WTC11 (cell line): ENCODE results near the gene BRAF. TPM values are rescaled to one million over a fixed set of nuclear protein-coding genes. Genes with fewer than 3 reads are reported as not detected.
A peak's percentile ranks its signal among the peaks of the same experiment; 100 is the strongest.

Source experiments
- ATAC-seq: fragments of 200-7000 bp; cut with Tn5 transposase; 2 replicates; pipeline ENCODE4 v1.10.0; 2021; ENCODE audit warnings: mild to moderate bottlenecking, moderate library complexity
- CTCF ChIA-PET: fragments of 300-600 bp; sonication (Branson Sonifier 250); formaldehyde crosslinking; loops from one replicate; lab custom pipeline; 2021; ENCODE audit warnings: antibody characterized with exemption; lab: Charles Lee
- POLR2A ChIA-PET: fragments of 350-600 bp; sonication (Branson Sonifier 250); formaldehyde crosslinking; loops from one replicate; lab custom pipeline; 2021; ENCODE audit warnings: antibody characterized with exemption; lab: Charles Lee
- DNase-seq: peaks from one replicate; pipeline ENCODE4 v3.0.0; 2021; ENCODE audit warnings: low spot score
- H3K27ac Mint-ChIP-seq: 2 replicates; pipeline ENCODE4 v1.8.0; 2021; ENCODE audit warnings: mixed read lengths
- H3K27me3 Mint-ChIP-seq: 2 replicates; pipeline ENCODE4 v1.8.0; 2021; ENCODE audit warnings: low read depth, mild to moderate bottlenecking, moderate library complexity, mixed read lengths
- H3K36me3 Mint-ChIP-seq: 2 replicates; pipeline ENCODE4 v1.8.0; 2021; ENCODE audit warnings: mixed read lengths
- H3K4me1 Mint-ChIP-seq: 2 replicates; pipeline ENCODE4 v1.8.0; 2022; ENCODE audit warnings: mixed read lengths
- H3K4me3 Mint-ChIP-seq: 2 replicates; pipeline ENCODE4 v1.8.0; 2021; ENCODE audit warnings: mild to moderate bottlenecking, moderate library complexity, mixed read lengths
- H3K9me3 Mint-ChIP-seq: 2 replicates; pipeline ENCODE4 v1.8.0; 2021; ENCODE audit warnings: mixed read lengths
- CREB1 ChIP-seq: sonication (generic); formaldehyde crosslinking; IDR thresholded peaks from 2 replicates; pipeline ENCODE4 v1.8.0; 2023; ENCODE audit warnings: mild to moderate bottlenecking, missing genetic modification reagents
- ERG ChIP-seq: fragments of 250-450 bp; sonication (Bioruptor Pico); IDR thresholded peaks from 2 replicates; pipeline ENCODE4 v1.8.0; 2021; ENCODE audit warnings: mild to moderate bottlenecking
- GRHL2 ChIP-seq: fragments of 250-450 bp; sonication (Bioruptor Pico); IDR thresholded peaks from 2 replicates; pipeline ENCODE4 v1.8.0; 2022; ENCODE audit warnings: mild to moderate bottlenecking, moderate library complexity; ENCODE audit not compliant: insufficient replicate concordance, severe bottlenecking
- HMGA2 ChIP-seq: fragments of 250-450 bp; sonication (Bioruptor Pico); IDR thresholded peaks from 2 replicates; pipeline ENCODE4 v1.4.0; 2021; ENCODE audit warnings: mild to moderate bottlenecking, moderate library complexity
- KAT7 ChIP-seq: sonication (generic); formaldehyde crosslinking; IDR thresholded peaks from 2 replicates; pipeline ENCODE4 v1.8.1; 2023; ENCODE audit warnings: missing genetic modification reagents, mild to moderate bottlenecking, borderline replicate concordance
- MAX ChIP-seq: sonication (generic); formaldehyde crosslinking; IDR thresholded peaks from 2 replicates; pipeline ENCODE4 v1.8.0; 2022; ENCODE audit warnings: mild to moderate bottlenecking, missing genetic modification reagents
- OVOL2 ChIP-seq: fragments of 250-450 bp; sonication (Bioruptor Pico); IDR thresholded peaks from 2 replicates; pipeline ENCODE4 v1.9.0; 2021; ENCODE audit warnings: mild to moderate bottlenecking, borderline replicate concordance
- RELA ChIP-seq: sonication (generic); formaldehyde crosslinking; IDR thresholded peaks from 2 replicates; pipeline ENCODE4 v1.8.1; 2022; ENCODE audit warnings: missing genetic modification reagents, mild to moderate bottlenecking, borderline replicate concordance
- SMAD3 ChIP-seq: sonication (generic); formaldehyde crosslinking; IDR thresholded peaks from 2 replicates; pipeline ENCODE4 v1.8.0; 2022; ENCODE audit warnings: missing genetic modification reagents, mild to moderate bottlenecking, borderline replicate concordance
- SP1 ChIP-seq: sonication (generic); formaldehyde crosslinking; conservative IDR thresholded peaks from 2 replicates; pipeline ENCODE4 v1.8.1; 2022; ENCODE audit warnings: missing genetic modification reagents
- STAT6 ChIP-seq: sonication (generic); formaldehyde crosslinking; conservative IDR thresholded peaks from 2 replicates; pipeline ENCODE4 v1.8.1; 2023; ENCODE audit warnings: mild to moderate bottlenecking, low read depth, missing genetic modification reagents, moderate library complexity
- ZNF138 ChIP-seq: sonication (generic); formaldehyde crosslinking; conservative IDR thresholded peaks from 2 replicates; pipeline ENCODE4 v1.8.1; 2022; ENCODE audit warnings: mild to moderate bottlenecking, moderate library complexity, missing genetic modification reagents
- ZNF232 ChIP-seq: sonication (generic); formaldehyde crosslinking; IDR thresholded peaks from 2 replicates; pipeline ENCODE4 v1.8.0; 2022; ENCODE audit warnings: mild to moderate bottlenecking, missing genetic modification reagents
- ZNF396 ChIP-seq: fragments of 250-450 bp; sonication (Bioruptor Pico); IDR thresholded peaks from 2 replicates; pipeline ENCODE4 v1.8.0; 2021; ENCODE audit warnings: mild to moderate bottlenecking, moderate library complexity, borderline replicate concordance
- ZNF671 ChIP-seq: fragments of 250-450 bp; sonication (Bioruptor Pico); IDR thresholded peaks from 2 replicates; pipeline ENCODE4 v1.8.0; 2021; ENCODE audit warnings: mild to moderate bottlenecking
- ZSCAN18 ChIP-seq: fragments of 250-450 bp; sonication (Bioruptor Pico); IDR thresholded peaks from 2 replicates; pipeline ENCODE4 v2.1.2; 2022; ENCODE audit warnings: mild to moderate bottlenecking, moderate library complexity
- total RNA-seq: library from RNA; stranded (reverse); gene quantifications from 3 replicates; pipeline ENCODE4 v1.2.3, GENCODE V29; 2021

BRAF gene
- total RNA-seq, 1 experiment from 2014 or later: 29.2 TPM

GRCh38 chr7:140924019-140924820, 509 bp downstream of the BRAF start (continued):
- TF ChIP-seq CREB1 (CRISPR knock-in tag): no peak
- TF ChIP-seq ZNF138 (CRISPR knock-in tag): no peak
- no peak for TF ChIP-seq MAX (CRISPR knock-in tag)
- TF ChIP-seq ZSCAN18 (CRISPR knock-in tag): no peak
- TF ChIP-seq ZNF671 (CRISPR knock-in tag): no peak
- TF ChIP-seq RELA (CRISPR knock-in tag): no peak
- TF ChIP-seq ZNF232 (CRISPR knock-in tag): no peak
- TF ChIP-seq SMAD3 (CRISPR knock-in tag): no peak
- 0 out of 2 replicates have a peak, but pooled peaks have one; percentile 35 for TF ChIP-seq SP1 (CRISPR knock-in tag)
- no peak for TF ChIP-seq OVOL2
- no peak for TF ChIP-seq HMGA2 (CRISPR knock-in tag)
- no peak for TF ChIP-seq GRHL2
- no peak; the same call in 1 of the 2 replicates for TF ChIP-seq KAT7 (CRISPR knock-in tag)
- no peak for TF ChIP-seq ZNF396 (CRISPR knock-in tag)

- TF ChIP-seq STAT6 (CRISPR knock-in tag) (no peak), HMGA2 (CRISPR knock-in tag) (peak; percentile 27; the same call in 1 of the 2 replicates), ERG (CRISPR knock-in tag) (no peak), ZNF138 (CRISPR knock-in tag) (no peak)
- 0 out of 2 replicates have a peak, but pooled peaks cover under 1% of the 10 kb centered on the region for H3K36me3 Mint-ChIP-seq
- no peak overlapping the region for H3K4me3 Mint-ChIP-seq
- H3K9me3 Mint-ChIP-seq: no peaks in the 10 kb centered on the region
- peaks cover 5% of the 10 kb centered on the region; the same call in 1 of the 2 replicates for H3K4me1 Mint-ChIP-seq
- peaks cover 21% of the 10 kb centered on the region for H3K27me3 Mint-ChIP-seq
- ChIA-PET CTCF (interaction anchor here (0.6 to 1.8 kb wide), 7 partner anchors 34 to 248 kb away, joined by 3 to 8 read pairs (median 3); no protein-coding TSS in a partner anchor), POLR2A (interaction anchor here (0.6 to 1.2 kb wide), 4 partner anchors 10 to 112 kb away, joined by 3 to 5 read pairs (median 5); no protein-coding TSS in a partner anchor)
- DNase-seq: no peak
- no peak overlapping the region for H3K27ac Mint-ChIP-seq
- peak; percentile 11; the same call in 1 of the 2 replicates for ATAC-seq
Measured at GRCh38 chr7:140923358-140924006, 1.2 kb downstream of the BRAF start.
